Stimulated activated CD8-positive, alpha-beta memory T cell treated with anti-CD3 and anti-CD28 coated beads, Interleukin-4, amount 100 ng/mL, for 4 hours (primary cell): ENCODE measurements around the gene MAN2A2.
A peak's percentile ranks its signal among the peaks of the same experiment; 100 is the strongest.
"Not testable (repeated sequence)": the region's sequence is repeated elsewhere in the genome, so short reads cannot be mapped to it uniquely, and the experiment has no call there.

ENCODE experiments used
- DNase-seq, 2 donors: peaks; one replicate each; pipeline ENCODE4 v3.0.0-alpha.2; 2020; ENCODE audit warnings: low read depth in 2 of 2, low spot score in 1 of 2

The MAN2A2 gene

DNA sequence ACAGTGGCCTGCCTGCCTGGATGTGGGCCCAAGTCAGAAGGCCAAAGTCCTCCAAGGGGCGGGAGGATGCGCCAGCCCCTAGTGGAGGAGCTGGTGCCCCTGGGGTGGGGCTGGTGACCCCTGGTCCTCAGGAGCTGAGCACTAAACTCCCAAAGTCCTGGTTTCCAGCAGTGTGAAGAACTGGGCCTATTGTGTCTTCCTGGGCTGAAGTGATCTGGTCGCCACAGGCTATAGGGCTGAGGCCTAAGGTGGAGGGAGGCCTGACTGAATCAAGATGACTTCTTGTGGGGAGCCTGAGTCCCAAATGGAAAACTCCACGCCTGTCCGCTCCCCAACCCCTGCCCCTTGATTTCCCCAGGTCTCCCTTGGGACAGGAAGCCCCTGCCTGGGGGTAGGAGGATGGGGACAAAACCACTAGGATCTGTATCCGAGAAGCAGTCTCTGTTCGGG lies 19.6 kb upstream of the MAN2A2 start:
- DNase-seq = no peak

GRCh38 chr15:90883976-90884718 lies 19.0 kb upstream of the MAN2A2 start, which contains the start of gene FES:
Gene FES (plus strand): TSS chr15:90884504. CDS start chr15:90885046, 542 bp downstream.
- DNase-seq = no peak

GRCh38 chr15:90884719-90885431 lies 18.2 kb upstream of the MAN2A2 start:
- DNase-seq = no peak

- DNase-seq = peak; percentile 58 to 64
Observed at GRCh38 chr15:90885432-90886290, 17.4 kb upstream of the MAN2A2 start.

GRCh38 chr15:90886291-90886614 lies 16.8 kb upstream of the MAN2A2 start:
- no peak for DNase-seq

DNA sequence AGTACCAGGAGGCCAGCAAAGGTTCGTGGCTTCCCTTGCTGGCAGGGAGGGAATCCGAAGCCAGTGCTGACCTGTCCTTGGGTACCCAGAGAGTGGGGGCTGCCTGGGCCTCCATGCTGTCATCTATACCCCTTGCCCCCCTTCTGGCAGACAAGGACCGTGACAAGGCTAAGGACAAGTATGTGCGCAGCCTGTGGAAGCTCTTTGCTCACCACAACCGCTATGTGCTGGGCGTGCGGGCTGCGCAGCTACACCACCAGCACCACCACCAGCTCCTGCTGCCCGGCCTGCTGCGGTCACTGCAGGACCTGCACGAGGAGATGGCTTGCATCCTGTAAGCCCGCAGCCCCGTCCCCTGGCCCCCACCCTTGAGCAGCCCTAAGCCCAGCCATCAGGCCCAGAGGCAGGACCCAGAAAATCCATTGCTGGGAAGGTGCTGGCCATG lies 16.0 kb upstream of the MAN2A2 start:
- no peak for DNase-seq

DNA sequence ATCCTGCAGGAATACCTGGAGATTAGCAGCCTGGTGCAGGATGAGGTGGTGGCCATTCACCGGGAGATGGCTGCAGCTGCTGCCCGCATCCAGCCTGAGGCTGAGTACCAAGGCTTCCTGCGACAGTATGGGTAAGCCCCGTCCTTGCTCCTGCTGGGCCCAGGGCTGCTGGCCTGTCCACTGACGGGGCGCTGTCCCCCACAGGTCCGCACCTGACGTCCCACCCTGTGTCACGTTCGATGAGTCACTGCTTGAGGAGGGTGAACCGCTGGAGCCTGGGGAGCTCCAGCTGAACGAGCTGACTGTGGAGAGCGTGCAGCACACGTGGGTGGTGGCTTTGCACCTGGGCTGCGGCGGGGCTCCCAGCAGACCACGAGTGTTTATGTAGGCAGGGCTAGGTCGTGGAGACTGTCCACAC lies 13.8 kb upstream of the MAN2A2 start:
- no peak for DNase-seq

- no peak for DNase-seq
Observed at GRCh38 chr15:90889736-90890456, 13.2 kb upstream of the MAN2A2 start.

DNA sequence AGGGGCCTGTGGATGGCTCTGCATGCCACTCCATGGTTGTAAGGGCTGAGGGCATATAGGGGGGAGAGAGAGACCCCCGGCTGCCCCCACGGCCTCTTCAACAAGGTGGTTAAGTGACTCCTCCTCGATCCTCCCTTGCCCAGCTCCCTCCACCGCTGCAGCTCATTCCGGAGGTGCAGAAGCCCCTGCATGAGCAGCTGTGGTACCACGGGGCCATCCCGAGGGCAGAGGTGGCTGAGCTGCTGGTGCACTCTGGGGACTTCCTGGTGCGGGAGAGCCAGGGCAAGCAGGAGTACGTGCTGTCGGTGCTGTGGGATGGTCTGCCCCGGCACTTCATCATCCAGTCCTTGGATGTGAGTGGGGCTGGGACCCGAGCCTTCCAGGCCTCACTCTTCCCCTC lies 12.3 kb upstream of the MAN2A2 start:
- DNase-seq = no peak

DNA sequence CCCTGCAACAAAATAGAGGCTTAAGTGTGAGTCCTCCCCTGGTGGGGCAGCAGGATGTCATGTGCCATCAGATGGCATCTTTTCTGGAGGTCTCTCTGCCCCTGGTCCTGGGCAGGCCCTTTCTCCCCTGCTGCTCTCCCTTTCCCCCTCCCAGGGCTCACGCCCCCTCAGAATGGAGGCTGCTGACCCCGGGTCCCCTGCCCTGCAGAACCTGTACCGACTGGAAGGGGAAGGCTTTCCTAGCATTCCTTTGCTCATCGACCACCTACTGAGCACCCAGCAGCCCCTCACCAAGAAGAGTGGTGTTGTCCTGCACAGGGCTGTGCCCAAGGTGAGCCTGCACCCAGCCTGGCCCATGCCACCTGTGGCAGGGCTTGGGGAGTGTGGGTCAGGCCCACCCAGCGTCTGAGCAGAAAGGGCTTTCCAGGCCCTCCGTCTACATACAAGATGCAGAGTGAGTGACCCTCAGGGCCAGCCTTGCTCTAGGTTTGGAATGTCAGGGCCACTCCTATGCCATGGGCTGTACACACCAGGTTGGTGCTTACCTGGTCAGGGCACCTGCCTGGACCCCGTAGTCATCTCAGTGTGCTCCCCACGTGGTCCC lies 11.7 kb upstream of the MAN2A2 start:
- DNase-seq = no peak

DNA sequence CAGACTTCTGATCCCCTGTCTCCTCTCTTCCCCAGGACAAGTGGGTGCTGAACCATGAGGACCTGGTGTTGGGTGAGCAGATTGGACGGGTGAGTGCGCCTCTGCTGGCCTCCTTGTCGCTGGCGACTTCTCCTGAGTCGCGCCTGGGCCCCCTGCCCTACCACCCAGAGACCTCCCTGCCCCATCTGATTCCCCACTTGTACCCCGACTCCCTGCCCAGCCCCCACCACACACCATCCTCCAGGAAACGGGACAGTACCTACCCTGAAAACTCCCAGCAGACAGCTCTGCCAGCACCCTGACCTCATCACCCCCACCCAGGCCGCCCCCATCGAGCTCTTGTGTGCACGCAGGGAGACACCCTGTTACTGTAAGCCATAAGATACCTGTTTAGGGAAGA lies 11.1 kb upstream of the MAN2A2 start:
- no peak for DNase-seq

GRCh38 chr15:90892498-90893174 lies 10.5 kb upstream of the MAN2A2 start:
- no peak for DNase-seq

DNA sequence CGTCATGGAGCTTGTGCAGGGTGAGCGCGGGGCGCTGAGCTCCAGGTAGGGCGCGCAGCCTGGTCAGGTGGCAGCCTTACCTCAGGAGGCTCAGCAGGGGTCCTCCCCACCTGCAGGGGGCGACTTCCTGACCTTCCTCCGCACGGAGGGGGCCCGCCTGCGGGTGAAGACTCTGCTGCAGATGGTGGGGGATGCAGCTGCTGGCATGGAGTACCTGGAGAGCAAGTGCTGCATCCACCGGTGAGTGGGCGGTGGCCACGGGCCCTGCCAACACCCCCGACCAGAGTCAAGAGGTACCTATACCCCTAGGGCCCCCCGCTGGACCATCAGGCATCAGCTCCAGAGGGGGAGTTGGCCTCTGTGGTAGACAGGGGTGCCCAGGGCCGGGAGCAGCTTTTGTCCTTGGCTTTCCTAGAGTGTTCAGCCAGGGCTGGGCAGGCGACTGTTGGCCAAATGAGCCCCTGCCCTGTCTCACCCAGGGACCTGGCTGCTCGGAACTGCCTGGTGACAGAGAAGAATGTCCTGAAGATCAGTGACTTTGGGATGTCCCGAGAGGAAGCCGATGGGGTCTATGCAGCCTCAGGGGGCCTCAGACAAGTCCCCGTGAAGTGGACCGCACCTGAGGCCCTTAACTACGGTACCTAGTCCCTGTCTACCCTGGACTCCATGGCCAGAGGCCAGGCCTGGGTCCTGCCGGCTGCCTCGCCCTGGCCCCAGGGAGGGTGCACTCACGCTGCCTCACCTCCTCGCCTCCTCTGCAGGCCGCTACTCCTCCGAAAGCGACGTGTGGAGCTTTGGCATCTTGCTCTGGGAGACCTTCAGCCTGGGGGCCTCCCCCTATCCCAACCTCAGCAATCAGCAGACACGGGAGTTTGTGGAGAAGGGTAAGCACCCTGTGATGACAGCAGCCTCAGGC lies 9.7 kb upstream of the MAN2A2 start:
- DNase-seq = no peak

DNA sequence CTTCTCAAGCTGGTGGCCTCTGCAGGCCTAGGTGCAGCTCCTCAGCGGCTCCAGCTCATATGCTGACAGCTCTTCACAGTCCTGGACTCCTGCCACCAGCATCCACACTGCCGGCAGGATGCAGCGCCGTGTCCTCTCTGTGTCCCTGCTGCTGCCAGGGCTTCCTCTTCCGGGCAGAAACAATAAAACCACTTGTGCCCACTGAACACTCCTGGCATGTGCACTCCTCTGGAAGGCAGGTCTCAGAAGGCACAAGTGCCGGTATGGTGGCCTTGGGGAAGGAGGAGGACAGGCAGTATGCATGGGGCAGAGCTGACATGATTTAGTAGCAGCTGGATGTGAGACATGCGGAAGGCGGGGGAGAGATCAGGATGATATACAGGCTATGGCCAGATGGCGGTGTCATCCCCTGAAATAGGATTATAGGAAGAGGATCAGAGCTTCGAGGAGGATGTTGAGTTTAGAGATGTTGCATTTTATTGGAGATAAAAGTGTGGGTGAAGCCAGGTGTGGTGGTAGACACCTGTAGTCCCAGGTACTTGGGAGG lies 7.5 kb upstream of the MAN2A2 start:
- DNase-seq = no peak

DNA sequence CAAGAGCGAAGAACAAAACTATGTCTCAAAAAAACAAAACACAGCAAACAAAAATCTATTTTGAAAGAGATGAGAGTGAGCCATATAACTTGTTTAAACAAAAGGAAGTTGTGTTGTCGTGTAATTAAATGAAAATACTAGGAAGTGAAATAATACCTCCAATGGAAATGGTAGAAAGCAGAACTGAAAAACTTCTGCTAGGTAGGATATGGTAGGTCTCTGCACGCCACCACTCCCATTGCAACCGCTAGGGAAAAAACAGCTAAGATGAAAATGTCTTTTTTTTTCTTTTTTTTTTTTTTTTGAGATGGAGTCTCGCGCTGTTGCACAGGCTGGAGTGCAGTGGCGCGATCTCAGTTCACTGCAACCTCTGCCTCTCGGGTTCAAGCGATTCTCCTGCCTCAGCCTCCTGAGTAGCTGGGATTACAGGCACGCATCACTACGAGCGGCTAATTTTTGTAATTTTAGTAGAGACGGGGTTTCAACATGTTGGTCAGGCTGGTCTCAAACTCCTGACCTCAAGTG lies 5.9 kb upstream of the MAN2A2 start:
- not testable (repeated sequence) for DNase-seq

GRCh38 chr15:90901175-90902039 lies 1.7 kb upstream of the MAN2A2 start:
- DNase-seq = no peak

DNA sequence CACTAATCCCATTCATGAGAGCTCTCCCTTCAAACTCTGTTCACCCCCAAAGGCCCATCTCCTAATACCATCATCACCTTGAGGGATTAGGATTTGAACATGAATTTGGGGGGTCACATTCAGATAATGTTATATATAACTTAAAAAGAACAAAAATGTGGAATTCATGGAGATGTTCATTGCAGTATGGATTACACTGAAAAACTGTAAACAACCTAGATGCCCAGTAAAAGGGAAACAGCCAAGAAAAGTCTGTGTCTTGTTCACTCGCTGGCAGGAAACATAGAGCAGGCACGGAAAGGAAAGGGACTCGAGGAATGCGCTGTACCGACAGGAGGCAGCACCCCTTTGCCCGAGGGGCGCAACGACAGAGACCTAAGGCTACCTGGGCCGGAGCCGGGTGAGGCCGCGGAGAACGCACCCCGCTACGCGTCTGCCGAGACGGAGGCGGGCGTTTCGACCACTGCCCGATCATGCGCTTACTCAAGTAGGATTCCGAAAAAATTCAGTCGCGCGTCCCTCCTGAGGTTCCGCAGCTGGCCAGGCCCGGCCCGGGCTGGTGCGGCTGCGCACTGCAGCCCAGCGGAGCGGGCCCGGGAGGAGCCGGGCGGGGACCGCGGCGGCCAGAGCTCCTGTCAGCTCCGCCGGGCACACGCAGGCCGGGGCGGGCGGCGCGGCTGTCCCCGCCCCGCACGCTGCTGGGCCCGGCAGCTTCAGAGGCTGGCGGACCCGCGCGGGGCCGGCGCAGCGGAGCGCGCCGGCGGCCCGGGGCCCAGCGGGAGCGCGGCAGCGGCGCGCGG lies 862 bp upstream of the MAN2A2 start:
- DNase-seq = peak; percentile 35 to 40
